DND-41 (cell line): ENCODE results near the gene NSDHL.

Experiments
- EZH2 ChIP-seq: IDR thresholded peaks from 3 replicates; pipeline ENCODE4 v1.6.1; 2012; ENCODE audit warnings: borderline replicate concordance, low read depth, mild to moderate bottlenecking, moderate library complexity, low read length, inconsistent platforms; ENCODE audit not compliant: severe bottlenecking
- TF ChIP-seq, protein P1 (sequence below): IDR thresholded peaks from 2 replicates; pipeline ENCODE4 v1.5.1; 2012; ENCODE audit warnings: borderline replicate concordance, low read length, moderate library complexity, mild to moderate bottlenecking; ENCODE audit not compliant: poor library complexity, severe bottlenecking; ENCODE audit errors: extremely low read depth

DNA sequence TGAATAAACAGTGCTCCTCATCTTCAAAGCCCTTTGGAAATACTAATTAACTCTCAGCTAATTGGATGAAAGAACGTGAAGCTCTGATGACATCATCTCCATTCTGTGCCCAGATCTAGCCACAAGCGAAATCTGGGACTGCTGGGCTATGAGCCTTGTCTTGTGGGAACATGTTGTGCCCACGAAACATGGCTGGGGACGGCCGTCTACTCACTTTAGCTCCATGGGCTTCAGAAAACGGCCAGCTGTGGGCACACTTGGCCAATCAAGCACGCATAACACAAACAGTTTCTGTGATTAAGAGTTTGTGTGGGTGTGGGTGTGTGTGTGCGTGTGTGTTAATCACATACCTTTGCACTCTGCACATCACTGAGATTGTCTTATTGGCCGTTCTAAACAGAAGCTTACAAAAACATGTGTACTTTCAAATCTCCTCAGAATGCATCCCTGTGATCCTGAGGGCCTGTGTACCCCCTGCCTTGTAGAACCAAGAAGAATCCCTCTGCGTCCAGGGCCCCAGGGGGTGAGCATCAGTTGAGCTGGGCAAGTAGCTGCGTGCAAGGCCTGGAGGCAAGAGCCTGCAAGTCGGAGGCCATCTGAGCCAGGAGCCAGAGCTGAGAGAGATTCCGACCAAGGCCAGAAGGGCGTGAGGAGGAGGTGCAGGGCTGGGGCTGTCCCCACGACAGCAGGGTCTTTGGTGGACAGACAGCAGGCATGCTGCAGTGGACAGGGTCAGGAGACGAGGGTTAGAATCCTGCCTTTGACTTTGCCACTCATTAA lies 48.3 kb downstream of the NSDHL start:
- TF ChIP-seq, protein P1, sequence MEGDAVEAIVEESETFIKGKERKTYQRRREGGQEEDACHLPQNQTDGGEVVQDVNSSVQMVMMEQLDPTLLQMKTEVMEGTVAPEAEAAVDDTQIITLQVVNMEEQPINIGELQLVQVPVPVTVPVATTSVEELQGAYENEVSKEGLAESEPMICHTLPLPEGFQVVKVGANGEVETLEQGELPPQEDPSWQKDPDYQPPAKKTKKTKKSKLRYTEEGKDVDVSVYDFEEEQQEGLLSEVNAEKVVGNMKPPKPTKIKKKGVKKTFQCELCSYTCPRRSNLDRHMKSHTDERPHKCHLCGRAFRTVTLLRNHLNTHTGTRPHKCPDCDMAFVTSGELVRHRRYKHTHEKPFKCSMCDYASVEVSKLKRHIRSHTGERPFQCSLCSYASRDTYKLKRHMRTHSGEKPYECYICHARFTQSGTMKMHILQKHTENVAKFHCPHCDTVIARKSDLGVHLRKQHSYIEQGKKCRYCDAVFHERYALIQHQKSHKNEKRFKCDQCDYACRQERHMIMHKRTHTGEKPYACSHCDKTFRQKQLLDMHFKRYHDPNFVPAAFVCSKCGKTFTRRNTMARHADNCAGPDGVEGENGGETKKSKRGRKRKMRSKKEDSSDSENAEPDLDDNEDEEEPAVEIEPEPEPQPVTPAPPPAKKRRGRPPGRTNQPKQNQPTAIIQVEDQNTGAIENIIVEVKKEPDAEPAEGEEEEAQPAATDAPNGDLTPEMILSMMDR, result no peak
- no peak for TF ChIP-seq EZH2
